ENCODE data around the gene FLT3.

DNA sequence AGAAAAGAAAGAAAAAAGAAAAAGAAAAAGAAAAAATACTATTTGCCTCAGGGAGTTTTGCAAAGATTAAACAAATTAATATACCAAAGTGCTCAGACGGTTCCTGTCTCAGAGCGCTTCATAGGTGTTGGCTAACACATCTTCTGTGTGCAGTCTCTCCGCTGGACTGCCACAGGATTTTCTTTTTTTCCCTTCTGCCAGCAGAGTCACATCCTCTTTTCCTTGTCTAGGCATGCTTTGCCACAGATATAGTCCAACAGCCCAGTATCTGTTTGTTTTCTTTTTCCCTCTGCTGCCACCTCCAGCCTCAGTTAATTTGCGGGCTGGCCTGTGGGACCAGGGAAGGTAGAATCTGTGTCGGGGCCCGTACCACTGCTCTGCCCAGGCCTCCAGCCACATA lies 108.5 kb downstream of the FLT3 start:
- TF ChIP-seq ZNF366 (tag by site-specific recombination; conservative IDR thresholded peaks at IDR 0.05) = no peak
- TF ChIP-seq ZNF521 (tag by site-specific recombination; IDR thresholded peaks at IDR 0.05) = no peak
- no peak for TF ChIP-seq ZNF274 (IDR thresholded peaks at IDR 0.05; ENCODE audit: low read length)
- TF ChIP-seq ZNF274 (tag by site-specific recombination; IDR thresholded peaks at IDR 0.05; ENCODE audit: borderline replicate concordance) = no peak
- TF ChIP-seq, protein P1, sequence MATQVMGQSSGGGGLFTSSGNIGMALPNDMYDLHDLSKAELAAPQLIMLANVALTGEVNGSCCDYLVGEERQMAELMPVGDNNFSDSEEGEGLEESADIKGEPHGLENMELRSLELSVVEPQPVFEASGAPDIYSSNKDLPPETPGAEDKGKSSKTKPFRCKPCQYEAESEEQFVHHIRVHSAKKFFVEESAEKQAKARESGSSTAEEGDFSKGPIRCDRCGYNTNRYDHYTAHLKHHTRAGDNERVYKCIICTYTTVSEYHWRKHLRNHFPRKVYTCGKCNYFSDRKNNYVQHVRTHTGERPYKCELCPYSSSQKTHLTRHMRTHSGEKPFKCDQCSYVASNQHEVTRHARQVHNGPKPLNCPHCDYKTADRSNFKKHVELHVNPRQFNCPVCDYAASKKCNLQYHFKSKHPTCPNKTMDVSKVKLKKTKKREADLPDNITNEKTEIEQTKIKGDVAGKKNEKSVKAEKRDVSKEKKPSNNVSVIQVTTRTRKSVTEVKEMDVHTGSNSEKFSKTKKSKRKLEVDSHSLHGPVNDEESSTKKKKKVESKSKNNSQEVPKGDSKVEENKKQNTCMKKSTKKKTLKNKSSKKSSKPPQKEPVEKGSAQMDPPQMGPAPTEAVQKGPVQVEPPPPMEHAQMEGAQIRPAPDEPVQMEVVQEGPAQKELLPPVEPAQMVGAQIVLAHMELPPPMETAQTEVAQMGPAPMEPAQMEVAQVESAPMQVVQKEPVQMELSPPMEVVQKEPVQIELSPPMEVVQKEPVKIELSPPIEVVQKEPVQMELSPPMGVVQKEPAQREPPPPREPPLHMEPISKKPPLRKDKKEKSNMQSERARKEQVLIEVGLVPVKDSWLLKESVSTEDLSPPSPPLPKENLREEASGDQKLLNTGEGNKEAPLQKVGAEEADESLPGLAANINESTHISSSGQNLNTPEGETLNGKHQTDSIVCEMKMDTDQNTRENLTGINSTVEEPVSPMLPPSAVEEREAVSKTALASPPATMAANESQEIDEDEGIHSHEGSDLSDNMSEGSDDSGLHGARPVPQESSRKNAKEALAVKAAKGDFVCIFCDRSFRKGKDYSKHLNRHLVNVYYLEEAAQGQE (tag by site-specific recombination; IDR thresholded peaks at IDR 0.05) = no peak
- TF ChIP-seq ZBTB48 (tag by site-specific recombination; IDR thresholded peaks at IDR 0.05) = no peak
- no peak for TF ChIP-seq MEIS1 (CRISPR knock-in tag; IDR thresholded peaks at IDR 0.05; ENCODE audit: borderline replicate concordance)
- no peak for TF ChIP-seq TCF7L2 (IDR thresholded peaks at IDR 0.05; ENCODE audit: borderline replicate concordance, low read depth, low read length)
- TF ChIP-seq REPIN1 (tag by site-specific recombination; IDR thresholded peaks at IDR 0.05; ENCODE audit: low read depth) = no peak
- TF ChIP-seq KLF9 (tag by site-specific recombination; IDR thresholded peaks at IDR 0.05; ENCODE audit: low read depth) = no peak
